ENCODE data around the gene ECM2.

DNA sequence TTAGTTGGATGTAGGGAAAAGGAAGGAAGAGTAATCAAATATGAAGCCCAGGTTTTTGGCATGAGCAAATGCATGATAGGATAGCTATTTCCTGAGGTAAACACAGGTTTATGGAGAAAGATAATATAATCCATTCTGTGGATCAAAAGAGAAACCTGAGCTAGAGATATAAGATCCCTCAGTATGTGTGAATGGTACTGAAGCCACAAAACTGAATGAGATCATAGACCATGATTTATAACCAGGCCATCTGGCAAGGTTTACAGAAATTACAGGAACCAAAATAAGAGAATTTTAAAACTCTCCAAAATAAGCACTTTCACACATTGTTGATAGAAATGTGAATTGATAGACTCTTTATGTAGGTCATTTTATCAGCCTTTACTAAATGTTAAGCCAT is 28.7 kb upstream of the ECM2 start:
- no peak for TF ChIP-seq EZH2 (IDR thresholded peaks at IDR 0.05; ENCODE audit: insufficient read depth, poor library complexity, severe bottlenecking)
- TF ChIP-seq EZH2phosphoT487 (IDR thresholded peaks at IDR 0.05; ENCODE audit: insufficient read depth, low read depth): no peak

All from GM23248 (cell line).